HepG2 (cell line): ENCODE data around the gene ALLC. TPM values are rescaled to one million over a fixed set of nuclear protein-coding genes. Genes with fewer than 3 reads are reported as not detected.

ENCODE experiments used
- ATAC-seq: fragments of 200-7000 bp; cut with Tn5 transposase; 3 replicates; pipeline ENCODE4 v1.9.1; 2020; ENCODE audit warnings: mild to moderate bottlenecking, moderate library complexity
- BruUV-seq: library from RNA; stranded (reverse); fragments of 400-500 nt; replicated peaks from 2 replicates; lab custom pipeline; 2021; lab: Mats Ljungman, UMichigan
- CTCF ChIA-PET: fragments of 300-600 bp; formaldehyde crosslinking; extraction: SDS; loops from one replicate; lab custom pipeline; 2021; ENCODE audit warnings: low total read pairs, inconsistent platforms, low intra/inter-chr PET ratio; lab: Yijun Ruan, JAX
- POLR2A ChIA-PET: fragments of 350-600 bp; sonication (Branson Sonifier 250); formaldehyde crosslinking; loops from one replicate; lab custom pipeline; 2020; ENCODE audit warnings: antibody characterized with exemption, inconsistent platforms; lab: Yijun Ruan, JAX
- DNase-seq: peaks from one replicate; pipeline ENCODE4 v3.0.0-alpha.2; 2015; ENCODE audit warnings: low spot score
- FAIRE-seq: peaks from 3 replicates; lab custom pipeline; 2011; peaks lifted over from hg19 to GRCh38; lab: Jason Lieb, UNC
- H2AFZ ChIP-seq: one replicate; pipeline ENCODE4 v1.6.1; 2011; ENCODE audit warnings: low read length, inconsistent platforms
- H3K27ac ChIP-seq: fragments of 300-600 bp; 3 replicates; pipeline ENCODE4 v1.8.0; 2011; ENCODE audit warnings: mixed run types, mild to moderate bottlenecking, mixed read lengths, low read length, inconsistent platforms; ENCODE audit not compliant: insufficient read depth; ENCODE audit errors: extremely low read length
- H3K27me3 ChIP-seq, 2 experiments: fragments of 200-600 bp in 1 of 2; 2 replicates in 1 of 2; 3 replicates in 1 of 2; pipeline versions ENCODE4 v1.6.0 to v1.8.0; 2011; ENCODE audit warnings: low read length in 2 of 2, mild to moderate bottlenecking in 2 of 2, moderate library complexity in 2 of 2, inconsistent platforms in 1 of 2; ENCODE audit not compliant: insufficient read depth in 2 of 2, control insufficient read depth in 1 of 2
- H3K36me3 ChIP-seq, 2 experiments: fragments of 200-600 bp in 1 of 2; replicated peaks in 1 of 2; 2 replicates in 1 of 2; 3 replicates in 1 of 2; pipeline versions ENCODE4 v1.5.1 to v1.8.0; 2011; ENCODE audit warnings: low read length in 2 of 2, inconsistent platforms in 1 of 2; ENCODE audit not compliant: insufficient read depth in 2 of 2, control insufficient read depth in 1 of 2
- H3K4me1 ChIP-seq: 2 replicates; pipeline ENCODE4 v1.5.1; 2012; ENCODE audit warnings: low read length, inconsistent platforms; ENCODE audit not compliant: insufficient read depth
- H3K4me2 ChIP-seq: 2 replicates; pipeline ENCODE4 v1.6.0; 2011; ENCODE audit warnings: low read depth, low read length, inconsistent platforms
- H3K4me3 ChIP-seq, 3 experiments: fragments of 200-600 bp in 1 of 3; sonication (generic), shearing (Covaris generic) in 1 of 3; replicated peaks in 1 of 3; 2 replicates each; pipeline ENCODE4 v1.5.1; 2011 to 2016; ENCODE audit warnings: low read length in 3 of 3, inconsistent platforms in 2 of 3, low read depth in 2 of 3, mild to moderate bottlenecking in 2 of 3, control low read depth in 1 of 3, mixed read lengths in 1 of 3; ENCODE audit not compliant: insufficient read depth in 1 of 3
- H3K79me2 ChIP-seq: one replicate; pipeline ENCODE4 v1.6.1; 2011; ENCODE audit warnings: low read length, inconsistent platforms; ENCODE audit not compliant: insufficient read depth
- H3K9ac ChIP-seq: 2 replicates; pipeline ENCODE4 v1.6.0; 2011; ENCODE audit warnings: mild to moderate bottlenecking, low read depth, low read length, inconsistent platforms; ENCODE audit not compliant: insufficient read depth
- H3K9me3 ChIP-seq: 2 replicates; pipeline ENCODE4 v1.5.1; 2012; ENCODE audit warnings: mild to moderate bottlenecking, low read length
- H4K20me1 ChIP-seq: 2 replicates; pipeline ENCODE4 v1.6.0; 2011; ENCODE audit warnings: inconsistent platforms, mild to moderate bottlenecking, low read length, moderate library complexity; ENCODE audit not compliant: insufficient read depth
- EEA1 ChIP-seq: sonication (generic); formaldehyde crosslinking; IDR thresholded peaks from 2 replicates; pipeline ENCODE4 v1.5.1; 2020; ENCODE audit warnings: mild to moderate bottlenecking, missing genetic modification reagents, borderline replicate concordance
- HMG20A ChIP-seq: IDR thresholded peaks from 2 replicates; pipeline ENCODE4 v1.6.1; 2016; ENCODE audit warnings: borderline replicate concordance
- HNF1B ChIP-seq: sonication (generic); formaldehyde crosslinking; IDR thresholded peaks from 2 replicates; pipeline ENCODE4 v1.5.1; 2020; ENCODE audit warnings: mild to moderate bottlenecking, moderate library complexity, missing genetic modification reagents
- JUN ChIP-seq: sonication (generic); formaldehyde crosslinking; IDR thresholded peaks from 2 replicates; pipeline ENCODE4 v1.4.0; 2020; ENCODE audit warnings: mild to moderate bottlenecking, missing genetic modification reagents
- PBX3 ChIP-seq: sonication (generic); formaldehyde crosslinking; IDR thresholded peaks from 2 replicates; pipeline ENCODE4 v1.8.1; 2023; ENCODE audit warnings: missing genetic modification reagents, inconsistent platforms, borderline replicate concordance
- RFX1 ChIP-seq: fragments of 450-650 bp; IDR thresholded peaks from 2 replicates; pipeline ENCODE4 v1.6.1; 2017
- ZBTB20 ChIP-seq: sonication (generic); formaldehyde crosslinking; IDR thresholded peaks from 2 replicates; pipeline ENCODE4 v1.8.1; 2023; ENCODE audit warnings: missing genetic modification reagents, low read depth, mild to moderate bottlenecking, borderline replicate concordance
- ZNF224 ChIP-seq: sonication (generic); formaldehyde crosslinking; IDR thresholded peaks from 2 replicates; pipeline ENCODE4 v1.5.0; 2020; ENCODE audit warnings: mild to moderate bottlenecking, missing genetic modification reagents
- ZNF232 ChIP-seq: sonication (generic); formaldehyde crosslinking; IDR thresholded peaks from 2 replicates; pipeline ENCODE4 v1.4.0; 2020; ENCODE audit warnings: missing genetic modification reagents, borderline replicate concordance
- ZNF549 ChIP-seq: sonication (generic); formaldehyde crosslinking; IDR thresholded peaks from 2 replicates; pipeline ENCODE4 v1.5.0; 2020; ENCODE audit warnings: missing genetic modification reagents
- ZNF615 ChIP-seq: sonication (generic); formaldehyde crosslinking; IDR thresholded peaks from 2 replicates; pipeline ENCODE4 v1.5.0; 2020; ENCODE audit warnings: mild to moderate bottlenecking, missing genetic modification reagents, borderline replicate concordance
- ZSCAN5A ChIP-seq: sonication (generic); formaldehyde crosslinking; IDR thresholded peaks from 2 replicates; pipeline ENCODE4 v1.8.0; 2022; ENCODE audit warnings: mild to moderate bottlenecking, missing genetic modification reagents, borderline replicate concordance
- ZUFSP ChIP-seq: sonication (generic); formaldehyde crosslinking; IDR thresholded peaks from 2 replicates; pipeline ENCODE4 v1.9.0; 2021; ENCODE audit warnings: missing genetic modification reagents, mild to moderate bottlenecking, borderline replicate concordance
- WGBS: methylation state at CpG from one replicate; pipeline ENCODE4 v1.1.6; 2017; ENCODE audit warnings: low lambda C conversion rate; 5-methylcytosine and 5-hydroxymethylcytosine counted together
- in situ Hi-C: cut with HindIII; loops from 2 replicates; pipeline ENCODE4 v1.10.0; 2017; ENCODE audit warnings: low pct_unique_long_range_greater_than_20kb; ENCODE audit not compliant: extremely low pct_ligation_motif_present
- intact Hi-C: fragments of 100-400 bp; cut with micrococcal nuclease; formaldehyde crosslinking; loops from one replicate; pipeline ENCODE4 v1.10.0; 2022; ENCODE audit not compliant: unreplicated experiment
- polyA plus RNA-seq, 8 experiments: library from polyadenylated mRNA; depleted of rRNA in 3 of 8; stranded (reverse) in 7 of 8; unstranded in 1 of 8; fragments of >200 nt; fragmentation: Illumina TruSeq in 4 of 8; extraction: Trizol in 4 of 8; gene quantifications; 2 replicates each; pipeline versions ENCODE4 v1.2.1 to v1.2.3, GENCODE V29; 2011 to 2016; ENCODE audit warnings: low read depth in 4 of 8, missing spikeins in 1 of 8, mixed read lengths in 1 of 8; ENCODE audit not compliant: insufficient read depth in 1 of 8
- total RNA-seq, 5 experiments: library from RNA; depleted of rRNA; stranded (reverse); fragments of >200 nt; fragmentation: Illumina TruSeq; extraction: Trizol; gene quantifications; 2 replicates each; pipeline ENCODE4 v1.2.3, GENCODE V29; 2016; ENCODE audit warnings: low read depth in 1 of 5

ALLC gene
- total and polyA plus RNA-seq, 2 of the 13 experiments (the other 11 are each of a cell fraction or from before 2014, with no cell fraction given) = 0.08 to 0.11 TPM

- TF ChIP-seq ZNF549 (CRISPR knock-in tag) = no peak
- TF ChIP-seq ZNF224 (CRISPR knock-in tag) = no peak
- TF ChIP-seq ZNF615 (CRISPR knock-in tag) = no peak
- TF ChIP-seq ZNF232 (CRISPR knock-in tag) = no peak
Observed at GRCh38 chr2:3730646-3731045, 72.6 kb downstream of the ALLC start (continued).

- Histone ChIP-seq H3K9me3 (no peaks in the 10 kb centered on the region), H3K4me1 (no peaks in the 10 kb centered on the region), H3K4me2 (no peak overlapping the region), H3K79me2 (no peaks in the 10 kb centered on the region), H3K9ac (no peak overlapping the region), H2AFZ (no peak overlapping the region), H4K20me1 (no peaks in the 10 kb centered on the region), H3K36me3 (no peaks in the 10 kb centered on the region), H3K27ac (no peak overlapping the region), H3K4me3 (no peak overlapping the region), H3K27me3 (peaks cover 6 to 79% of the 10 kb centered on the region in 2 experiments)
- no peak for DNase-seq
- intact Hi-C loops (no loop called here), in situ Hi-C loops (no loop called here)
- 49% methylated on average over 7 of the region's 7 CpGs for WGBS
- ATAC-seq = no peak
- FAIRE-seq = no peak
- CTCF ChIA-PET = no interaction called here
- no TSS peak for BruUV-seq
- no peak for TF ChIP-seq EEA1 (CRISPR knock-in tag)
- no peak for TF ChIP-seq RFX1
- TF ChIP-seq ZSCAN5A (CRISPR knock-in tag) = no peak
- TF ChIP-seq ZUFSP = no peak
- no peak for TF ChIP-seq HNF1B
- no peak for TF ChIP-seq ZBTB20 (CRISPR knock-in tag)
- TF ChIP-seq PBX3 (CRISPR knock-in tag) = no peak
- TF ChIP-seq JUN (CRISPR knock-in tag) = no peak
- TF ChIP-seq HMG20A (CRISPR knock-in tag) = no peak
- POLR2A ChIA-PET = no interaction called here
Observed at GRCh38 chr2:3731829-3732228, 73.8 kb downstream of the ALLC start.
